ENCODE results near the gene NPB.

DNA sequence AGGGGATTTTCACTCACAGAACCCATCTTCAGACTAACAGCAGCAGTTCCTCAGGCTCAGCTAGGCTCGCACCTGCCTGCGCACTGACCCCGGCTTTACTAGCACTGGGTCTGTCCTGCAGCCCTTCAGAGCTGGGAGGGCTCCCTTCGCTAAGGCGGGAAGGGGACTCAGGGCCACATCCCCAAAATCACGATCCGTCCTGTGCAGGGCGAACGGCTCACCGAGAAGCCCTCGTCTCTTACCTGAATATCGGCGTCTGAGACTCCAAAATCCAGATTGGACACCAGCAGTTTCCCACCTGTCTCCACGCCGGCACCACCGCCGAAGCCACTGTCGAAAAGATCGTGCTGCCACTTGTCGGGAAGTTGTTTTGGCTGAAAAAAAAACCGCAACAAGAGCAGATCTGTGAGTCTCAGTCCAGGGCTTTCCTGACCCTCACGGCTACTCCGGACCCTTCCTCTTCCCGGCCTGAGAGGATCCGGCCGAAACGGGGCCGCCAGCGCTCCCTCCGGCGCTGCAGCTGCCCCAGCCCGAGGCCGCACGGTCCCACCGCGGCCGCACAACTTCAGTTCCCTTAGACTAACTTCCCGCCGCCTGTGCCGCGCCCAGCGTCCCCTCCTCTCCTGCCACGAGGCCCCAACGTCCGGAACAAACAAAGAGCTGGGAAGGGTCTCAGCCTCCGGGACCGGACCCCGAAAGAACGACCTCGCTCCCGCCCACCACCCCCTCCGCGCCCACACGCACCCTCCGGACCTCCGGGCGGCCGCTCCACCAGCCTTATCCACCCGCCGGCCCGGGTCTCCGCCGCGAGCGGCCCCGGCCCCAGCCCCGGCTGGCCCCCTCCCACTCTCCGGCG lies 11.4 kb upstream of the NPB start:
- TF ChIP-seq FOXM1 (IDR thresholded peaks at IDR 0.05; ENCODE audit: low read depth) (no peak), TCF12 (IDR thresholded peaks at IDR 0.05) (no peak), POLR2AphosphoS5 (IDR thresholded peaks at IDR 0.05; ENCODE audit: low read depth, low read length) (no peak), REST (IDR thresholded peaks at IDR 0.05; ENCODE audit: low read depth, low read length) (no peak), GABPA (IDR thresholded peaks at IDR 0.05; ENCODE audit: low read depth) (no peak), RAD21 (IDR thresholded peaks at IDR 0.05; ENCODE audit: low read length) (no peak)
- TF ChIP-seq, protein P1, sequence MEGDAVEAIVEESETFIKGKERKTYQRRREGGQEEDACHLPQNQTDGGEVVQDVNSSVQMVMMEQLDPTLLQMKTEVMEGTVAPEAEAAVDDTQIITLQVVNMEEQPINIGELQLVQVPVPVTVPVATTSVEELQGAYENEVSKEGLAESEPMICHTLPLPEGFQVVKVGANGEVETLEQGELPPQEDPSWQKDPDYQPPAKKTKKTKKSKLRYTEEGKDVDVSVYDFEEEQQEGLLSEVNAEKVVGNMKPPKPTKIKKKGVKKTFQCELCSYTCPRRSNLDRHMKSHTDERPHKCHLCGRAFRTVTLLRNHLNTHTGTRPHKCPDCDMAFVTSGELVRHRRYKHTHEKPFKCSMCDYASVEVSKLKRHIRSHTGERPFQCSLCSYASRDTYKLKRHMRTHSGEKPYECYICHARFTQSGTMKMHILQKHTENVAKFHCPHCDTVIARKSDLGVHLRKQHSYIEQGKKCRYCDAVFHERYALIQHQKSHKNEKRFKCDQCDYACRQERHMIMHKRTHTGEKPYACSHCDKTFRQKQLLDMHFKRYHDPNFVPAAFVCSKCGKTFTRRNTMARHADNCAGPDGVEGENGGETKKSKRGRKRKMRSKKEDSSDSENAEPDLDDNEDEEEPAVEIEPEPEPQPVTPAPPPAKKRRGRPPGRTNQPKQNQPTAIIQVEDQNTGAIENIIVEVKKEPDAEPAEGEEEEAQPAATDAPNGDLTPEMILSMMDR (IDR thresholded peaks at IDR 0.05) = no peak
- TF ChIP-seq, protein P2, sequence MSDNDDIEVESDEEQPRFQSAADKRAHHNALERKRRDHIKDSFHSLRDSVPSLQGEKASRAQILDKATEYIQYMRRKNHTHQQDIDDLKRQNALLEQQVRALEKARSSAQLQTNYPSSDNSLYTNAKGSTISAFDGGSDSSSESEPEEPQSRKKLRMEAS (IDR thresholded peaks at IDR 0.05; ENCODE audit: low read depth) = no peak; the same call in 1 of the 2 replicates
